Hematopoietic multipotent progenitor cell treated with erythropoietin and hydrocortisone succinate and interleukin-3 and kit ligand, for 4 days (in vitro differentiated cells): ENCODE results near the gene ATP10A.
"Not testable (repeated sequence)": the region's sequence is repeated elsewhere in the genome, so short reads cannot be mapped to it uniquely, and the experiment has no call there.

ENCODE experiments used
- DNase-seq: peaks from one replicate; pipeline ENCODE4 v3.0.0-alpha.2; 2015

ATP10A gene

GRCh38 chr15:25771338-25771706 lies 91.8 kb downstream of the ATP10A start:
- DNase-seq: peak; percentile 52

DNA sequence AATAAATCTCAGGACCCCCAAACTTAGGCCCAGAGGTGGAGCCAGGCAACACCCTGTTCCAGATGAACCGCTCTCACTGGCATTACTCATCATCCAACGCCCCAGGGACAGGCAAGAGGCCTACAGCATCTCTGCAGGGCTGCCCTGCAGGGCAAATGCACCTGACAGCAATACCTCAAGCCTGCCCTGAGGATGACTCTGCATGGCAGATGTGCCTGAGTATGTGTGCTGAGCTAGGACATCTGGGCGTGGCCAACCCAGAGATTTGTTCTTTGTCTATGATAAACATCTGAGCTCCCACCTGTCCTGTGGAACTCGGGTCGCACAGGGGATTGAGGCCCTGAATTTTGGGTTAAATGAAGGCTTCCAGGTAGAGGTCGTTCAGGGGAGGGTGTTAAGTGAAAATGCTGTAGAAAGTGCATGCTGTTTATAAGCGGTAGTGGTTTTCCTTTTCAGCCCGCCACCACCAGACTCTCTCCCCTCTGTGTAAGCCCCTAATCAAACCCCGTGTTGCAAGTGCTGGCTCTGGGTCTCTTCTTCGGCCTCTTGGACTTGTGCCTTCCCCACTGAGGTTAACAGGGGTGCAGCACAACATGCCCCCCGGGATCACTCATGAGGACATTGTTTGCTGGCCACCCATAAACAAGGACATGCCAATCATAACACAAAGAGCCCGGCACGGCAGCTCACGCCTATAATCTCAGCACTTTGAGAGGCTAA lies 92.3 kb downstream of the ATP10A start:
- no peak for DNase-seq

- no peak for DNase-seq
Observed at GRCh38 chr15:25770031-25770430, 93.1 kb downstream of the ATP10A start.

DNA sequence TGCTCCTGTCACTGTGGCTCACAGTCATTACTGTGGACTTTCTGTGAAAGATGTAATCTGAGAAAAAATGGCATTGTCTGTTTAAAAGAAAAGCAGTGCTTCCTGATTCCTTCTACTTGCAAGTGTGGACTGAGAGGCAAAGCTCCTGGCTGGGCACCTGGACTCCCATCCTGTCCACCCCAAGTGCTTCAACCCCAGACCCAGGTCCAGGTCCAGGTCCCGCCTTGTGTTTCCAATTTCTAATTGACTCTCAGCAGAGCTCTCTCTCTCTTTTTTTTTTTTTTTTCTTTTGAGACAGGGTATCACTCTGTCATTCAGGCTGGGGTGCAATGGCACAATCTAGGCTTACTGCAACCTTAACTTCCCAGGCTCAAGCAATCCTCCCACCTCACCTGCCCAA lies 94.9 kb downstream of the ATP10A start:
- DNase-seq: no peak

DNA sequence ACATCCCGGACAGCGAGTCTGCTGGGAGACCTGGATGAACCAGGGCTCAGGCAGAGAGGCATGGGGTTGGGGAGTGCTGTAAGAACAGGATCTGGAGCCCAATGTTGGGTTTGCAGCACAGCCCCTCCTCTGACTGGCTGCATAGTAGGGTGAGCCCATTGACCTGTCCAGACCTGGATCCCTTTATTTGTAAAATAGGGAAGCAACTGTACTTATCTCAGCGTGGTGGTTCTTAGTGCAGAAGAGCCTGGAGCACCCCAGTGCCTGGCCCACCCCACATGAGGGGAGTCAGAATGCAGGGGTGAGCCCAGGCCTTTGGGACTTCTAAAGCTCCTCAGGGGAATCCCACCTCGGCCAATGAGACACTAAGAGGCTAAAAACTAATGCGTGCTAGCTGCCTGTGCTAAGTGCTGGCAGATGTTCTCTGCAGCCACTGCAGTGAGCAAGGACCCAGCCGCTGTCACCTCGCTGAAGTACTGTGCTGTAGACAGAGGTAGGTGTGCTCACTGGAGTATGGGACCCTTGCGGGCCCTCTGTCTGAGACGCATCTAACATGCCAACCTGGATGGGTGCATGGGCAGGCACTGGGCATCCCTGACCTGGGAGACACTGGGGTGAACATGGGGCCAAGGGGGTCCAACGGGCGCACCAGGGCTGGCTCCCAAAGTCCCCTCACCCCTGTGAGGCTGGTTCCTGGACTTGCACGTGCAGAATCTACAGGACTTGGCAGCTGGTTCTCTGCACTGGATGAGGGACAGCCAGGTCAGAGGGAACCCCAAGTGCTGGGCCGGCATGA lies 95.6 kb downstream of the ATP10A start:
- no peak for DNase-seq

DNA sequence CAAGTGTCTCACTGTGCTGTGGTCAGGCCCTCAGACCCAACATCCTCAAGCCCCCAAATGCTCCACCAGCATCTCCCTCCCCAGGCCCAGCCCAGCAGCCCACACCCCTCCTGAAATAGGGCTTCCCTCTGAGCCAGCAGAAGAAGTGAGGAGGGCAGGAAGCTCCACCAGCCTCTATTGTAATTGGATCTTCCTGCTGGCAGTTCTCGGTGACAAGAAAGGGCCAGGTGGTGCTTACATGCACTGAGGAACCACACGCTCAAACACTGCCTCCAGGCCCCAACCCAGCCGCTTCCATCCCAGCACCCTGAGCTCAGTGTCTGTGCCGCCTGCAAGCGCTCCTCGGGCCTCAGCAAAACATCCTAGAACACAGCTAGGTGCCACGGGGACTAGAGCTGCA lies 96.7 kb downstream of the ATP10A start:
- no peak for DNase-seq

DNA sequence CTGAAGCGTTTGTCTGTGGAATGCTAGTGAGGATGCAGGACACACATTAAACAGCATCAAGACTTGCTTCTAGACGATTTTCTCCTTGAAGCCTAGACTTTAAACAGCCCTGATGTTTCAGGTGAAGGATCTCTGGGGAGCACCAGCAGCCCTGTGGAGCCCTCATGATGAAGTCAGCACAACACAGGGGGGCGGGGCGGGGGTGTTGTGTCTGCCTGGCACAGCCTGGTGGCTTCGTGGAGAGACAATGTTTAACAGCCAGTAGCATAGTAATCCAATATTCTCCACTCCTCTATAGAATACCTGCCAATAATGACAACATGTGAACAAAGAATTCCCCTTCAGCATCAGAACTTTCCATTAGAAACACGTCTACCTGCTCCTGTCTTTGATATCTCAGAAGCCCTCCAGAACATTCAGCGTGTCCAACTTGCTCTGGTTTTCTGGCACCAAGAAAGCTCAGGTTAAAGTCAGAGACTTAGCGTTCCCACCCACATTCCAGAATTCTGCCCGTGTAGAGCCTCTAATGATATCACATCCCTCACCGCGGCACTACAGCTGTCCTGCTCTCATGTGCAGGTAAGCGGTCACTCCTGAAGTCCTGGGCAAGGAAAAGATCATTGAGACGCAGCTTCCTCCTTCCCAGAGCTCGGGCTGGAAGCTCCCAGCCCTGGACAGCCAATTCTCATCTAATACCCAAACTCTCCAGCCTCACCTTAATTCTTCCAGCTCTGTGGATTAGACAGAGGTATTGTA lies 98.0 kb downstream of the ATP10A start:
- no peak for DNase-seq

DNA sequence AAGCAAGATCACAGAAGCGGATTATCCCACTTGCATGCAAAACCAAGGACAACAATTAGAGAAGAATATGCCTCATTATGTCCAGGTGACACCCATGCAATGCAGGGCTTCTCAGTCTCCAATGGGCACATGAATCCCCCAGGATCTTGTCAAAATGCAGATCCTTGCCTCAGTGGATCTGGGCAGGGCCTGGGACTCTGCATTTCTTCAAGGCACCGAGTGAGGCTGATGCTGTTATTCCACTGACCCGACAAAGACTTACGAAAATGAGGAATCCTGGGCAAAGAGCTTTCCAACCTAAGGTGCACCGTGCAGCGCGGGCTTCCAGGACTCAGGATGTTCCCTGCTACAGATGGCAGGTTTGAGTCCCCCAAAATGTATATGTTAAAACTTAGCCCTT lies 99.2 kb downstream of the ATP10A start:
- DNase-seq: no peak

DNA sequence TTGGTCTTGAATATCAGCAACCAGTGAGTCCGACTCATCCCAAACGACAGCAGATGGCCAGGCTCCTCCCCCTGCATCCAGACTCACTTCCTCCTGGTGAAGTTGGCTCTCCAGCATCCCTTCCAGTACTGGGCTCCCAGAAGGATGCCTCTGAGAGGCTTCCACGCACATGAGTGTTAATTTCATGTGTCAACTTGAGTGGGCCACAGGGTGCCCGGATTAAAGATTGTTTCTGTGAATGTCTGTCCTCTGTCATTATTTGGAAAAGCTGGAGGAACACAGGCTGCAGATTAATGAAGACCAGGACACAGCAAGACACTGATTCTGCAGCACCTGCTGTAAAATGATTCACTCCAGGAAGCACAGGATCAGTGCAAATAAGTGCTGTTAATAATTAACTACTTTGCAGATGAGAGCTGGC lies 99.8 kb downstream of the ATP10A start:
- DNase-seq: no peak

GRCh38 chr15:25761971-25762662 lies 101.0 kb downstream of the ATP10A start:
- peak; percentile 64 for DNase-seq

GRCh38 chr15:25759421-25759820 lies 103.7 kb downstream of the ATP10A start:
- DNase-seq: no peak

DNA sequence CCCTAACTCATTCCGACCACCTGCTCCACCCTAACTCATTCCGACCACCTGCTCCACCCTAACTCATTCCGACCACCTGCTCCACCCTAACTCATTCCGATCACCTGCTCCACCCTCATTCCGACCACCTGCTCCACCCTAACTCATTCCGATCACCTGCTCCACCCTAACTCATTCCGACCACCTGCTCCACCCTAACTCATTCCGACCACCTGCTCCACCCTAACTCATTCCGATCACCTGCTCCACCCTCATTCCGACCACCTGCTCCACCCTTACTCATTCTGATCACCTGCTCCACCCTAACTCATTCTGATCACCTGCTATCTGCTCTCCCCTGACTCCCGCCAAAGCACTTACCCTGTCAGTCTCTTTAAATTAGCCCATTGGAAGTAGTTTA lies 104.5 kb downstream of the ATP10A start:
- DNase-seq: not testable (repeated sequence)

DNA sequence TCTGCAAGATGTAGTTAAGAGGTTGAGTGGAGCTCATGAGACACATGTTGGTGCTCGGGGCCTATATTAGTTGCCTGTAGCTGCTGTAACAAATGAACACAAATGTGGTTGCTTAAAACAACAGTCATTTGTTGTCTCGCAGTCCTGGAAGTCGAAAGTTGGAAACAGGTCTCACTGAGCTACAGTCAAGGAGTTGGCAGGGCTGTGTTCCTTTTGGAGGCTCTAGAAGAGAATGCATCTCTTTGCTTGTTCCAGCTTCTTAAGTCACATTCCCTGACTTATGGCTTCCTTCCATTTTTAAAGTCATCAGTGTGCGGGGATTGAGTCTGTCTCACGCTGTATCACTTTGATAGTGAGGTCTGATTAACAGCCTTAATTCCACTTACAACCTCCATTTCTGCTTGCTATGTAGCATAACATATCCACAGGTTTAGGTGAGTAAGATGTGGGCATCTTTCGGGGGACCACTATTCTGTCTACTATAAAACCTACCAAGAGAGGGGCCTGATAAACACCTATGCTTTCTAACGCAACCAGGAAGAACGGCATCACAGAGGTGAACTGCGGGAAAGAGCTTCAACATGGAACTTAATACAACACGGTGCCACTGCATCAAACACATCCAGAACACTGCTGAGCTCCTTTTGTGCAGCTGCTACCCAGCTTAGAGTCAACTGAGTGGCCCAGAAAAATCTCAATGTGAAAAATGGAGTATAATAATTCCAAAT lies 119.4 kb downstream of the ATP10A start:
- no peak for DNase-seq

GRCh38 chr15:25742776-25743547 lies 120.2 kb downstream of the ATP10A start:
- no peak for DNase-seq

- no peak for DNase-seq
Observed at GRCh38 chr15:25742041-25742730, 120.9 kb downstream of the ATP10A start.

DNA sequence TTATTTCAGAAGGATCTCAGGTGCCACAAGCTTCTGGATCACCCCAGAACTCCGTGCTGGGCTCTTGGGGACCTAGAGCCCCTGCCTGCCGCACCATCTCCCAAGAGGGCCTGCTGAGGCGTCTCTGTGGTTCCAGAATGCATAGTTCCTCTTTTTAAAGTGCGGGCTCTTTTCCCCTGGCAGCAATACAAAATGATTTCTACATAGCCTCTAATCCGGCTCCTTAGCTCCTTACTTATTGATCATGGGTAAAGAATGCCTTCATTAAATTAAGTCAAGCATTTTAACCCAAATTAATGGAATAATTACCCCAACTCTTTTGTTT lies 121.9 kb downstream of the ATP10A start:
- peak; percentile 73 for DNase-seq

GRCh38 chr15:25740383-25741255 lies 122.5 kb downstream of the ATP10A start:
- no peak for DNase-seq

GRCh38 chr15:25739687-25740121 lies 123.4 kb downstream of the ATP10A start:
- peak; percentile 82 for DNase-seq

GRCh38 chr15:25738171-25738965 lies 124.8 kb downstream of the ATP10A start:
- DNase-seq: peak; percentile 68
